HG02943 (cell line): ENCODE data around the gene ENDOD1.

Source experiments
- ATAC-seq: cut with Tn5 transposase; IDR thresholded peaks from one replicate; pipeline ENCODE4 v1.9.1; 2021; ENCODE audit warnings: mild to moderate bottlenecking, low read depth, moderate library complexity; ENCODE audit not compliant: unreplicated experiment

ENDOD1 gene

DNA sequence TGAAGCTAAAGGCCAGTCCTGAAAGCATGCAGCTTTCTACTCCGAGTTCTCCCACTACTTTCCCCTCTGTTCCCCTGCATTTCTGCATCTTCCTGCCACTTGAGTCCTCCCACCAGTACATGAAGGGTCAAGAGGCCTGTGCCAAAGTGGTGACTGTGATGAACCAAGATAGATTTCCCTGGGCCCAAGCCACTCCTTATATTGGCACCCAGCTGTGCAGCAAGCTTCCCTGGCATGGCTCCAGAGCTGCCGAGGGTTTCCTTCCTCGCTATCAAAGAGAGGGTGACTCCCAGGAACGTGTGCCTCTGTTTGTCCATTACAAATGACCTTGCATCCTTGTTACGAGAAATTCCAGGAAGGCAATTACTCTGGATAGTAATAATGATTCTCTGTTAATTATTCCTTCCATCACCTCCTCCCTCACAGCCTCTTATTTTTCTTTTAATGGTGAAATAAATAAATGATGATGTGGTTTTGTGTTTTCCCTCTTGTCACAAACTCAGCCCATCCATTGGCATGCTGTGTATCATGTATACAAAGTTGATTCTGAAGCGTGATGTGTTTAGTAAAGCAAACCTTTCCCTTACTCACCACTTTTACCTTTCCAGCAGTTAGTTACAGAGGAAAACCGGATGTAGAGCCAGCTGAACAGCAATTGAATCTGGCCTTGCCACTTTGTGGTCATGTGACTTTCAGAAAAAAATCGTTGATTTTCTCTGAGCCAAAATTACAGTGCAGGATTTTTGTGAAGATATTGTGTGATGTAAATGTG, 14.7 kb upstream of the ENDOD1 start:
- no peak for ATAC-seq

- ATAC-seq: no peak
These were observed 13.2 kb upstream of the ENDOD1 start for GRCh38 chr11:95076416-95076815.

- ATAC-seq: no peak
These were observed 12.7 kb upstream of the ENDOD1 start for GRCh38 chr11:95076981-95077380.

- no peak for ATAC-seq
These were observed 11.1 kb upstream of the ENDOD1 start for GRCh38 chr11:95078526-95078925.

DNA sequence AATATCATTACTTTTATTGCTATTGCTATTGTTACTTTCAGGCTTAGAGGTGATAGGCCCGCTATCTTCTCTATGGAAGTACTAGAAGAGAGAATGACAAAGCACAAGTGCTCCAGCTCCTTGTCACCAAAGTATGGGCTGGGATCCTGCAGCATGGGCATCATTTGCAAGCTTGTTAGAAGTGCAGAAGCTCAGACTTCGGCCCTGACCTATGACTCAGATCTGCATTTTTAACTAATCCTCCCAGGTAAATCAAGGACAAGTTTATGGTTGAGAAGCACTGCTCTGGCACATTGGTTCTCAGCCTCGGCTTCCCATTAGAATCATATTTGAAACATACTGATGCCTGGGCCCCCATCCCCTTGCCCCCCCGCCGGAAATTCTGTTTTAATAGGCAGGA, 8.6 kb upstream of the ENDOD1 start:
- ATAC-seq: no peak

- no peak for ATAC-seq
These were observed 8.2 kb upstream of the ENDOD1 start for GRCh38 chr11:95081412-95081811.

DNA sequence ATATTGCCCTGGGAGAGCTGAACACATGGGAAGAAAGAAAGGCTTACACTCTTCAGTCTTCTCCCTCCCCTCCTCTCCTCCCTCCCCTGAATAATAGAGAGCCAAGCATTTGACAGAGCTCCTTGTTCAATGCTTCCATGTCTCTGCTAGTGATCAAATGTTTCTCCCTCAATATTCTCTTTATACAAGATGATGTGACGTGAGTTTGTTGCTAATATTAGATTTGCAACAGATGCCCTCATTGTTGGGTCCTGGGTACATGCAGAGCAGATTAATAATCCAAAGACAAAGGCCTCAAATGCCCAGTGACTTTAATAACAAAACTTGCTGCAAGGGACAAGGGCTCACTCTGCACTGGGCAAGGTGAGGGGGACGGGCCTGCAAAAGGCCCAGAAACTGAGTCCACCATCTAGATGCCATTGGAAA, 7.1 kb upstream of the ENDOD1 start:
- no peak for ATAC-seq

GRCh38 chr11:95084509-95084908, 5.1 kb upstream of the ENDOD1 start:
- no peak for ATAC-seq

DNA sequence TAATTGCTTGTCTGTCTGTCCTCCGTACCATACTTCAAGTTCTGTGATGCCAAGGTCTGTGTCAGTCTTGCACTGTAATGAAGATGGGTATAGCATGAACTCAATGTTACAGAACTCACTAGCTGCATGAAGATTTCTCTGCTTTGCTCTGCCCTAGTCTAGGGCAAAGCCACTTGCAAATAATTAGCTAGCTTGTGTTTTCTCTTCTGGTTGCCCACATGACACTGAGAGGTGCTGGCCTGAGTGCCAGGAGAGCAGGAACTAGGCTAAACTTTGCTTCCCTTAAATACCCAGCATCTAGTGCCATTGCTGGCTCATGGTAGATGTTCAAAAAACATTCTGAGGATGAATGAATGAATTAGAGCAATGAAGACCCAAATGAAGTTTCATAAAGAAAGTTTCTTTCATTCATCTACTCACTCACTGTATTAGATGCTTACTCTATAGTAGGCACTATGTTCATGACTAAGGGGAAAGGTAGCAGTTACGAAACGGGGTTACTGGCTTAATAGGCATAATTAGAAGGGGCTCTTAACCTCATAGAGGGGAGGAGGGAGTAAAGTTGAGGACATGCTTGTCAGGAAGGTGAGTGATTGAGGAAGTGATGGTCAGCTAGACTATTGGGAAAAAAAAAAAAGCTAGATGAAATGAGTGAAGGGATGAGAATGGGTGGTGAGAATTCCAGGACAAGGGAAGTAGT, 4.4 kb upstream of the ENDOD1 start:
- ATAC-seq: no peak

GRCh38 chr11:95086151-95086550, 3.5 kb upstream of the ENDOD1 start:
- ATAC-seq: no peak

DNA sequence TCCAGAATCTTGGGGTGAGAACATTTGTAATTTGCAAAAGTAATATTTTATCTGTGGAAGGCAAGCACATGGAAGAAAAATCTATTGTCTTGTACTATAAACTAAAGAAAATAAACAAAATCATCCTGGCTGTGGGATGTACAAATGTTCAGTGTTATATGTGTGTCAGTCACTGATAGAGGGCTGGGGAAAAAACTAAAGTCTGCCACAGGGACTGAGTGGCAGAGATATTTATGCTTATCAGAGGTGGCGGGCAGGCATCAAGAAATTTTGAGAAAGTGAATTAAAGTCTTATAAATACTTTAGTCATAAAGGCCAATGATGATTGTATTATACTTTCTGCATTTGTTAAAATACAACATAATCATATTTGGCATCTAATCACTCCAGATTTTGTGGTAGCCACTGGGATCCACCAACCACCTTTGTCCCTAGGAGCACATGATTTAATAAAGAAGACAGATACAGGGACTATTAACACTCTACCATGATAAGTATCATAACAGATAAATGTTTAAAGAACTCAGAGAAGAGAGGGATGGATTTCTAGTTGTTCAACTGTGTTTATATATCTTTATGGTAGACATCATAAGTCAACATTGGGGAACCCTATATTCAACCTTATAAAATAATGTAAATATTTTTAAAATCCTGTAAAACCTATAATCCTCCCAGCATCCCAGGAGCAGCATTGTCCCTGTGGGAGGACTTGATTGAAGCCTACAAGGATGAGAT, 2.6 kb upstream of the ENDOD1 start:
- ATAC-seq: no peak

GRCh38 chr11:95088946-95089619, 563 bp upstream of the ENDOD1 start:
- peak; percentile 50 for ATAC-seq

DNA sequence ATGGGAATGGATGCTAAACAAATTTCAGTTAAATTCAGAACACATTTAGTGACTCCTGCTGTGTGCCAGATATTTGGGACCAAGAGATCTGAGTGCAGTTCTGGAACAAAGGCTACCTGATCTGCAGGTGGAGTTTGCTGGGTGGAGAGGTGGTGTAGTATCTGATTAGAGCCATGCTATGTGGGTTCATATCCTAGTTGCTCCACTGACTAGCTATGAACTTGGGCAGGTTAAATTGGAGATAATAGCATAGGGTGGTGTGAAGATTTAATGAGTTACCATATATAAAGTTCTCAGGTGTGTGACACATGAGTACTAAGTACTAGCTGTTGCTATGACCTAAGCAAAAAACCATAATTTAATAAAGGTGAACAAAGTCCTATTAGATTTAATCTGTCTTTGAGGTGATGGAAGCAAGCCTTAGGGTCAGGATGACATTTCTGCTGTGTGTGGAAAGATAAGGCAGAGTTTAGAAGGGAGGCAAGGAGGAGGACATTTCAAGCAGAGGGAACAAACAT, 2.1 kb downstream of the ENDOD1 start:
- ATAC-seq: no peak

GRCh38 chr11:95092549-95093324, 3.1 kb downstream of the ENDOD1 start:
- ATAC-seq: no peak

DNA sequence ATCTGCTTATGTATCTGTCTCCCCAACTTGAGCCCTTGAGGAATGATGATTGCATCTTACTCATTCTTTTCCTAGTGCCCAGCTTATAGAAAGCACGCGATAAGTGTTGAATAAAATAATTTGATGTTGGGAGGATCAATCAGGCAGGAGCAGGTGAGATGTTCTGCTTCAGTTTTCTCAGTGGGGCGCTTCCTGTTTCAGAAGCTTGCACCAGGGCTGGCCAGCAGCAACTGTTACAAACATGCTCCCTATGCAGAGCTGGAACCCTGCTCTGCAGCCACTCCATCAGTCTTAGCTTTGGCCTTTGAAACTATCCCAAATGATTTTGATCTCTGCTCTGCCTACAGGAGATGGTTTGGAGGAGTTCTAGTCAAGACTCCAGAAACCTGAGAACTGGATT, 3.9 kb downstream of the ENDOD1 start:
- no peak for ATAC-seq

- peak; percentile 70 for ATAC-seq
These were observed 6.4 kb downstream of the ENDOD1 start for GRCh38 chr11:95095858-95096587.

DNA sequence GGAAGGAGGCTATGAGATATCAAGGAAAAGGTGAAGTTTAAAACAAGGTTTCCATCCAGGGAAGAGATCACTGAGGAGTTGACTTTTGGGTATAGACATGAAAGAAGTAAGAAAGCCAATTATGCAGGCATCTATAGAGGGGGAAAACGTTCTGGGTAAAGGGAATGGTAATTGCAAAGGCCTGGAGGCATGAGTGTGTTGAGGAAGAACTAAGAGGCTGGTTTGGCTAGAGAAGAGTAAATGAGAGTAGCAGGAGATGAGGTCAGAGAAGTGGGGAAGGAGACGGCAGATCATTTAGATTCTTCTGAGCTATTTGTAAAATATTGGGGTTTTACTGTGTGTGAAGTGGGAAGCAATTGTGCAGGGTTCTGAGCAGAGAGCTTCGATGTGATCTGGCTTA, 7.6 kb downstream of the ENDOD1 start:
- no peak for ATAC-seq

GRCh38 chr11:95098826-95099225, 9.2 kb downstream of the ENDOD1 start:
- no peak for ATAC-seq

GRCh38 chr11:95100191-95100648, 10.6 kb downstream of the ENDOD1 start:
- no peak for ATAC-seq
